HCEC 1CT (cell line): ENCODE measurements around the gene CCL26.
"Not testable (repeated sequence)": the region's sequence is repeated elsewhere in the genome, so short reads cannot be mapped to it uniquely, and the experiment has no call there.

ENCODE experiments used
- DNase-seq: peaks from one replicate; pipeline ENCODE4 v3.0.0-alpha.2; 2017

The CCL26 gene

GRCh38 chr7:75737856-75738603, 34.0 kb downstream of the CCL26 start:
- no peak for DNase-seq

GRCh38 chr7:75735581-75736350, 36.2 kb downstream of the CCL26 start:
- no peak for DNase-seq

GRCh38 chr7:75734586-75735458, 37.2 kb downstream of the CCL26 start:
- DNase-seq: peak; percentile 73

GRCh38 chr7:75732764-75733630, 39.0 kb downstream of the CCL26 start:
- DNase-seq: peak; percentile 93

GRCh38 chr7:75732016-75732521, 39.9 kb downstream of the CCL26 start:
- DNase-seq: no peak

GRCh38 chr7:75729851-75730274, 42.1 kb downstream of the CCL26 start:
- DNase-seq: no peak

- DNase-seq: no peak
Measured at GRCh38 chr7:75727881-75728593, 44.0 kb downstream of the CCL26 start.

- DNase-seq: not testable (repeated sequence)
Measured at GRCh38 chr7:75727351-75727750, 44.7 kb downstream of the CCL26 start.

GRCh38 chr7:75725306-75725705, 46.7 kb downstream of the CCL26 start:
- DNase-seq: no peak

GRCh38 chr7:75723444-75723843, 48.6 kb downstream of the CCL26 start:
- DNase-seq: no peak

- DNase-seq: no peak
Measured at GRCh38 chr7:75722373-75722772, 49.6 kb downstream of the CCL26 start.

- not testable (repeated sequence) for DNase-seq
Measured at GRCh38 chr7:75721922-75722321, 50.1 kb downstream of the CCL26 start.

GRCh38 chr7:75721426-75721825, 50.6 kb downstream of the CCL26 start:
- no peak for DNase-seq

- no peak for DNase-seq
Measured at GRCh38 chr7:75719626-75720025, 52.4 kb downstream of the CCL26 start.
